Measurements from ENCODE around the gene FAM76B.

Gene FAM76B

DNA sequence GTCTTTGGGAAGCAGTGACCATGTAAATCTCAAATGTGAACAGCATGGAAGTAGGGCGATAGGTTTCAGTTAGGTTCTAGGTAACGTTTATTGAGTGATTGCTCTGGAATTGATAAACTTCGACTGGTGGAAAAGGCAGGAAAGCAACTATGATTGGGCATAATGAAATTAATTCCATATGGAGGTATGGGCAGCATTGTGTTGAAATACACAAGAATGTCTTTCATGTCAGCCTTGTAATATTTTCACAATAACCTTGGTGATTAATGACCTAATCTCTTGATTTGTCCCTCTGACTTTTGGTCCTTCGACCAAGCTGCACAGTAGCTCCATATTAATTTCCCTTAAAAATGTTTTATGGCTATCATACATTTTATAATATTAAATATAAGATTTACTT, 3.5 kb upstream of the FAM76B start:
- FAIRE-seq: no peak

DNA sequence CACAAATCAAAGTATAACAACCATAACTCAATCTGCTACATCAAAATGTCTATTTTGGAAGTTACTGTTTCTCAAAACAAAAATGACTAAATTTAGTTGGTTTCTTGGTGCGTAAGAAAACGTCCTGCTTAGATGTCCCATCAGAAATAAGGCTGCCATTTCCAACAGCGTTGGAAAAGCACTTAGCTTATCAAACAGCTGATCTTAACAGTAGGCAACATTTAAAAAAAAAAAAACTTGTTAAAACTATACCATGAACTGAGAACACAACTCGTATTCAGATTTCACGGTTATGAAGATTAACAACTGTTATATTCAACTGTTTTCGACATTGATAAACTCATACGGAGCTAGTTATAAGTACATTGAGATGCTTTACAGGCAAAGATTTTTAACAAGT, 3.1 kb upstream of the FAM76B start:
- FAIRE-seq (no peak), DNase-seq (ENCODE audit: insufficient read length, low spot score) (no peak)
- TF ChIP-seq PAX5 (IDR thresholded peaks at IDR 0.05; ENCODE audit: insufficient read depth, low read length, severe bottlenecking) (no peak), TAF1 (IDR thresholded peaks at IDR 0.05; ENCODE audit: low read depth, low read length) (no peak), POLR2A (IDR thresholded peaks at IDR 0.05; ENCODE audit: low read depth, low read length) (no peak), POU2F2 (IDR thresholded peaks at IDR 0.05; ENCODE audit: low read depth, low read length) (no peak), POLR2AphosphoS5 (IDR thresholded peaks at IDR 0.05; ENCODE audit: low read depth, low read length) (no peak), SPI1 (IDR thresholded peaks at IDR 0.05; ENCODE audit: low read depth, low read length) (no peak)

More for the DNA sequence above, 3.5 kb upstream of the FAM76B start:
- no peak for DNase-seq (ENCODE audit: insufficient read length, low spot score)
- TF ChIP-seq TAF1 (IDR thresholded peaks at IDR 0.05; ENCODE audit: low read depth, low read length) (no peak), POU2F2 (IDR thresholded peaks at IDR 0.05; ENCODE audit: low read depth, low read length) (no peak), PAX5 (IDR thresholded peaks at IDR 0.05; ENCODE audit: insufficient read depth, low read length, severe bottlenecking) (no peak), SPI1 (IDR thresholded peaks at IDR 0.05; ENCODE audit: low read depth, low read length) (no peak), POLR2AphosphoS5 (IDR thresholded peaks at IDR 0.05; ENCODE audit: low read depth, low read length) (no peak), POLR2A (IDR thresholded peaks at IDR 0.05; ENCODE audit: low read depth, low read length) (no peak)

DNA sequence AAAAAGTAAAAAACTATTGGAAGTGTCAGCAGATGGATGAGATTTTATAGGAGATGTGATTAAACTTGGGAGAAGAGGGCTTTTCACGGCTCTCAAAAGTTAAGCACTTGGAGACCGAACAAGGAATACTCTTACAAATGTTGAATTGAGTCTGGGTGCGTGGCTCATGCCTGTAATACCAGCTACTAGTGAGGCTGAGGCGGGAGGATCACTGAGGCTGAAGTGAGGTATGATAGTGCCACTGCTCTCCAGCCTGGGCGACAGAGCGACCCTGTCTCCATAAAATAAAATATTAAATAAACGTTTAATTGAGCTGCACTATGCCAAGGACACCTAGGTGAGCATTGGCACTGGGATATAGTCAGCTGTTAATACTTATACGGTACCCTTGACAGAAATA, 2.6 kb upstream of the FAM76B start:
- DNase-seq (ENCODE audit: insufficient read length, low spot score) (no peak), FAIRE-seq (no peak)
- TF ChIP-seq POLR2A (IDR thresholded peaks at IDR 0.05; ENCODE audit: low read depth, low read length) (no peak), POLR2AphosphoS5 (IDR thresholded peaks at IDR 0.05; ENCODE audit: low read depth, low read length) (no peak), PAX5 (IDR thresholded peaks at IDR 0.05; ENCODE audit: insufficient read depth, low read length, severe bottlenecking) (no peak), POU2F2 (IDR thresholded peaks at IDR 0.05; ENCODE audit: low read depth, low read length) (no peak), TAF1 (IDR thresholded peaks at IDR 0.05; ENCODE audit: low read depth, low read length) (no peak), SPI1 (IDR thresholded peaks at IDR 0.05; ENCODE audit: low read depth, low read length) (no peak)

DNA sequence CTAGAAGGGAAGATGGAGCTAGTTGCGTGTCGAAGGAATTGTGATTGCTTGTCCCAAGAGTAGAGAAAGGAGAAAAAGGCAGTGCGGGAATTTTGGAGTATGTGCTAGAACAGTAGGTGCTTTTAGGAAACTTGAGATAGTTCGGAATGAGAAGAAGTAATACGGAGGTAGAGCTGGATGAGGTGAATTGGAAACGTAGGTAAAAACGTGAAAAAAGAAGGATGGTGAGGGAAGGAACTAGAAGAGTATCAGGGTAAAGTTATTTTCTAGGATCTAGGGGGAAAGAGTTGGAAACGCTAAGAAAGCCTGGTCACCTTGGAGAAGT, 2.1 kb upstream of the FAM76B start:
- no peak for FAIRE-seq
- TF ChIP-seq SPI1 (IDR thresholded peaks at IDR 0.05; ENCODE audit: low read depth, low read length) (no peak), PAX5 (IDR thresholded peaks at IDR 0.05; ENCODE audit: insufficient read depth, low read length, severe bottlenecking) (no peak), TAF1 (IDR thresholded peaks at IDR 0.05; ENCODE audit: low read depth, low read length) (no peak), POLR2AphosphoS5 (IDR thresholded peaks at IDR 0.05; ENCODE audit: low read depth, low read length) (no peak), POLR2A (IDR thresholded peaks at IDR 0.05; ENCODE audit: low read depth, low read length) (no peak), POU2F2 (IDR thresholded peaks at IDR 0.05; ENCODE audit: low read depth, low read length) (no peak)

DNA sequence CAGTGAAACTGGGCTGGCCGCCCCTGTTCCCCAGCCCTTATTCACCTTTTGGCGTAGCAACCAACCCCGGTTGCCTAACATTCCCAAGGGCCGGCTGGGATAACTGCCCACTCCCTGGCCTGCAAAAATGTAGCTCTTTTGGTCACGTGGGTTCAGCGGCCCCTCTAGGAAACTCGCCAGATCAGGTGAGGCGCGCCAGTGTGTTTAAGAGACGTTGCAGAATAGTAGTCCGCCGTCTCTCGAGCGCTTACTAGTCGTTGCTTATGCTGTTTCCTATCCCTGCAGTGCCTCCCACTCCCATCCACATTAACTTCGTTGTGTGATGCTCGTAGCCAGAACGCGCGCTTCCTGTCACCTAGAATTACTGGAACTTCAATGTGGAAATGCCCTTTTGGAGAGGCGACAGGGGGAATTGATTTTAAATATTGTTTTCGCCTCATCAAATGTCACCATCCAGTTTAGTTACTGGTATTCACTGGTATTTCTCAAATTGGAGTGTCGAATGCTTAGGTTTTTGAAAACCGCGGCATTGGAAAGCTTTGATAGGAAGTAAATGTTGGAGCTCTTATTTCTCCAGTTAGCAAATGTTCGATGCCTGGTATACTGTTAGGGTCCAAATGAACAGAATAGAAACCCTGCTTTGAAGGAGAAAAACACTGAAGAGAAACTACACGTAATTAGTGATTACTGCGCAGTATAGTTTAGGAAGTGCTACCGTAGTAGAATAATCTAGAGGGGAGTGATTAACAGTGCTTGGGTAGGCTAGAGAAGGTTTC, 1.5 kb upstream of the FAM76B start:
- no peak for FAIRE-seq
- no peak for DNase-seq (ENCODE audit: insufficient read length, low spot score)
- TF ChIP-seq SPI1 (IDR thresholded peaks at IDR 0.05; ENCODE audit: low read depth, low read length) (no peak), TAF1 (IDR thresholded peaks at IDR 0.05; ENCODE audit: low read depth, low read length) (peak; percentile 13; the same call in 1 of the 2 replicates), POLR2A (IDR thresholded peaks at IDR 0.05; ENCODE audit: low read depth, low read length) (no peak; the same call in 1 of the 2 replicates), POLR2AphosphoS5 (IDR thresholded peaks at IDR 0.05; ENCODE audit: low read depth, low read length) (no peak; the same call in 1 of the 2 replicates), PAX5 (IDR thresholded peaks at IDR 0.05; ENCODE audit: insufficient read depth, low read length, severe bottlenecking) (no peak), POU2F2 (IDR thresholded peaks at IDR 0.05; ENCODE audit: low read depth, low read length) (no peak)

More for the DNA sequence above, 2.1 kb upstream of the FAM76B start:
- no peak for DNase-seq (ENCODE audit: insufficient read length, low spot score)

DNA sequence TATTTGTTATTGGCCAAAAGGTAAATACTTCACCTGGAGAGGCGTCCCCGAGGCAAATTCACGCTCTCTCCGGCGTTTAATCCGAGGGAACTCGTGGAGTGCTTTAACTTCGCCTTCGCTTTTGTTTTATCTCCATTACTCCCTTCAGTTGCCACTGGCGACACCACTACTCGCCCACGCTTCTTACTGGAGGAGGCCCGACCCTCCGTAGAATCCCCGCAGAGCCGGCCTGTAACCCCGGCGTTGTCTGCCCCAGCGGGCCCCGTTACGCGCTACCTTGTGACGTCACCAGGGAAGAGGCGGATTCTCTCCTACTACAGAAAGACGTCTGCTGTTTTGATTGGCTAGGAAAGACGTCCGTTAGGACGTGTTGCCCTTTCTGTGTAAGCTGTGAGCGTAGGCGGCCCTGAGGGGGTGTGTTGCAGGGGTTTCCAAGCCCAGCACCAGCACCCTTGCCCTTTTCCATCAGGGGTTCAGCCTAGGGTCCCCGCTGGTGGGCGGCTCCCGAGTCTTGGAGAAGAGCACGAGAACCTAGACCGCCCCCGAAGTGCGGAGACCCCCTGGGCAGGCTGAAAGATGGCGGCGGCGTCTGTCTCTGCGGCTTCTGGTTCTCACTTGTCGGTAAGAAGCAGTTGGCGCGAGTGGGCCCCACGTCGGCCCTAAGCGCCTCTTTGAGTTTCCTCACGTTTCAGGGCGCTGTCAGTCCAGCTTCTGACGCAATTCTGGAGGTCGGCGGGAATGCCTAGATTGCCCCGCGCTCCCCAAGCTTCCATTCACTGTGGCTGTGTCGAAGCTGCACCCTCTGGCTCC, 746 bp upstream of the FAM76B start, which contains the start of gene CEP57:
CEP57 (plus strand) TSS at position 376 of the 810 bp plus-strand sequence; CDS start at position 577, 201 bp downstream.
- TF ChIP-seq POLR2A (IDR thresholded peaks at IDR 0.05; ENCODE audit: low read depth, low read length): peak; percentile 64
- TF ChIP-seq POLR2AphosphoS5 (IDR thresholded peaks at IDR 0.05; ENCODE audit: low read depth, low read length): peak; percentile 74; the same call in 1 of the 2 replicates
- TF ChIP-seq TAF1 (IDR thresholded peaks at IDR 0.05; ENCODE audit: low read depth, low read length): no peak
- FAIRE-seq (no peak), DNase-seq (ENCODE audit: insufficient read length, low spot score) (peak; percentile 58)

DNA sequence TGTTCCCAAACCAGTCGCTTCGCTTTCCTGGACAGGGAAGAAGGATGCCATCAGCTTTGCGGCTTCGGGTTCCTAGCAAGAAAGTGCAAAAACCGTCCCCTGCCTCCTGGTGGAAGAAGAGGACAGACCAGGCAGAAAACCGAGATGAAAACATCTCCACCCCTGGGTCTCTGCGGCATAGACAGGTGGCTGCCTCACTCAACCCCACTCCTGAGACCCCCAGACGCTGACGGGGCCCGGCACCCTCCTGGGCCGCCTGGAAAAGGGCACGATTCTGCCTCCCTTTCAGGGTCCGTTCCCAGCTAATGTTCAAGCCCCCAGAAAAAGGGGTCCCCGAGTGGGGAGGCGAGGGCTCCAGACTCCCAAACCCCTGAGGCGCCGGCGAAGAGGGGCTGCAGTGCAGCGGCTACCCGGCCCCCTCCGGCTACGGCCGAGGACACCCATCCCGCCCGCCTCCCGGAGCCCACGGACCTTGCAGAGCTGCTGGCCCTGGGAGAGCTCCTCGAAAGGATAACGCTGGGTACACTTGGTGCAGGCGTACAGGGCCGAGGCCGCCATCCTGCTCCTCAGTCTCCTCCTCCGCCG, 569 bp downstream of the FAM76B start:
- DNase-seq (ENCODE audit: insufficient read length, low spot score) (no peak), FAIRE-seq (no peak)
- no peak for TF ChIP-seq SPI1 (IDR thresholded peaks at IDR 0.05; ENCODE audit: low read depth, low read length)
- TF ChIP-seq POLR2A (IDR thresholded peaks at IDR 0.05; ENCODE audit: low read depth, low read length): peak; percentile 75; the same call in 1 of the 2 replicates

DNA sequence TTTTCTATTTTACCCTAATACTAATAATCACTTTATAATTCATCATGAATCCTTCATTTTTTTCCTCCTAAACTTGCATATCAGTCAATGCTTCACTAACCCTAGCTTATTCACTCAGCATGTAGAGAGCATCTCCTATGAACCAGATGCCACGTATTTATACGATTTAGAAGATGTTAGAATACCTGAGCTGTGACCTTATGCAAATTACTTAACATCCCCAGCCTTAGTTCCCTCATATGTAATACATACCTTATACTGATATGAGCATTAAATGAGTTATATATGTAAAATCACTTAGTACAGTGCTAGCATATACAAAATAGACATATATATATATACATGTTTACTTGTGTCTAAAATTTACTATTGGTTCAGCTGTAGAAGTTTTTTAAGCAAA, 9.0 kb downstream of the FAM76B start:
- DNase-seq (ENCODE audit: insufficient read length, low spot score): no peak
- FAIRE-seq: no peak
- TF ChIP-seq POLR2AphosphoS5 (IDR thresholded peaks at IDR 0.05; ENCODE audit: low read depth, low read length): no peak
- no peak for TF ChIP-seq PAX5 (IDR thresholded peaks at IDR 0.05; ENCODE audit: insufficient read depth, low read length, severe bottlenecking)
- no peak for TF ChIP-seq TAF1 (IDR thresholded peaks at IDR 0.05; ENCODE audit: low read depth, low read length)
- no peak for TF ChIP-seq POU2F2 (IDR thresholded peaks at IDR 0.05; ENCODE audit: low read depth, low read length)
- no peak for TF ChIP-seq SPI1 (IDR thresholded peaks at IDR 0.05; ENCODE audit: low read depth, low read length)
- no peak for TF ChIP-seq POLR2A (IDR thresholded peaks at IDR 0.05; ENCODE audit: low read depth, low read length)

DNA sequence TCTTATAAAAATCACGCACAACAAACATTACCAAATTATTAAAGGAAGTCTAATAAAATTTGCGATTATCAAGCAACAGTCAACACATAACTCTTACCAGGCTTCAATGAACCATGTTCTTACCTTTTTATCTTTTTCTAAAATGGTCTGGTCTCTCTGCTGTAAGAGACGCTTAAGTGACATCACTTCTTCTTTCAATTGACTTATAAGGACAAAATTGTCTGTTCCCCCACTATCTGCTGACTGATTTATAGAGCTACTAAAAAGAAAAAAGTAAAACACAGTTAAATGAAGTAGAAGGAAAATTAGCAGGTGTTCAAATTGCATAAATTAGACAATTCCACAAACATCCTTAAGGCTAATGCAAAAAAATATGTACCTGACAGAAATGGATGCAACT, 10.9 kb downstream of the FAM76B start:
- DNase-seq (ENCODE audit: insufficient read length, low spot score) (no peak), FAIRE-seq (no peak)
- TF ChIP-seq POU2F2 (IDR thresholded peaks at IDR 0.05; ENCODE audit: low read depth, low read length): no peak
- TF ChIP-seq POLR2AphosphoS5 (IDR thresholded peaks at IDR 0.05; ENCODE audit: low read depth, low read length): no peak
- TF ChIP-seq POLR2A (IDR thresholded peaks at IDR 0.05; ENCODE audit: low read depth, low read length): no peak
- TF ChIP-seq TAF1 (IDR thresholded peaks at IDR 0.05; ENCODE audit: low read depth, low read length): no peak
- TF ChIP-seq PAX5 (IDR thresholded peaks at IDR 0.05; ENCODE audit: insufficient read depth, low read length, severe bottlenecking): no peak
- TF ChIP-seq SPI1 (IDR thresholded peaks at IDR 0.05; ENCODE audit: low read depth, low read length): no peak
